ENCODE results near the gene SEMA6A.

DNA sequence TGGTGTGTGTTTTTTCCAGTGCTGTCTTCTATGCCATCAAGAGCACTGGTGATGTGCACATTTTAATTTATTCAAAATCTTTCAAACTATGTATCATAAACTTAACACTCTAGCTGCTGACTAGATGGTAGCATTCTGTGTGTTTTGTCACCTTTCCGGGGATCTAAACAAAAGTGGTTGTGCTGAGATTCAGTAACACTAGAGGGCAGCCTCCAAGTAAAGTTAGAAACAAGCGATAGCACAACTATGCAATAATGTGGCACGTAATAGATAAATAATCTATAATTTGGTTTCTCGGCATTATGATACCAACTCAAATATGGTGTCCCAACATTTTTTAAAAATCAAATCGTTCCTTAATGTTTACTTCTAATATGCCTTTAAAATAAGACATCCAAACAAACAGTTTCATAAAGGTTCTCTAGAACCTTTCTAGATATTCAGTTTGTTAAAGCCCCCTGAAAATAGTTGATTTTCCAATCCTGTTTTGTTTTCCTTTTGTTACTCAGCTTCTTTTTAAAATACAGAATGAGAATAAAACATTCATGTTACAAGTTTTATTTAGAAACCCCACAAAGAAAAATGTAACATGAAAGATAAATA is 16.9 kb downstream of the SEMA6A start:
- TF ChIP-seq, protein P1, sequence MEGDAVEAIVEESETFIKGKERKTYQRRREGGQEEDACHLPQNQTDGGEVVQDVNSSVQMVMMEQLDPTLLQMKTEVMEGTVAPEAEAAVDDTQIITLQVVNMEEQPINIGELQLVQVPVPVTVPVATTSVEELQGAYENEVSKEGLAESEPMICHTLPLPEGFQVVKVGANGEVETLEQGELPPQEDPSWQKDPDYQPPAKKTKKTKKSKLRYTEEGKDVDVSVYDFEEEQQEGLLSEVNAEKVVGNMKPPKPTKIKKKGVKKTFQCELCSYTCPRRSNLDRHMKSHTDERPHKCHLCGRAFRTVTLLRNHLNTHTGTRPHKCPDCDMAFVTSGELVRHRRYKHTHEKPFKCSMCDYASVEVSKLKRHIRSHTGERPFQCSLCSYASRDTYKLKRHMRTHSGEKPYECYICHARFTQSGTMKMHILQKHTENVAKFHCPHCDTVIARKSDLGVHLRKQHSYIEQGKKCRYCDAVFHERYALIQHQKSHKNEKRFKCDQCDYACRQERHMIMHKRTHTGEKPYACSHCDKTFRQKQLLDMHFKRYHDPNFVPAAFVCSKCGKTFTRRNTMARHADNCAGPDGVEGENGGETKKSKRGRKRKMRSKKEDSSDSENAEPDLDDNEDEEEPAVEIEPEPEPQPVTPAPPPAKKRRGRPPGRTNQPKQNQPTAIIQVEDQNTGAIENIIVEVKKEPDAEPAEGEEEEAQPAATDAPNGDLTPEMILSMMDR (IDR thresholded peaks at IDR 0.05), result peak; percentile 44 to 65 (median 59)
- TF ChIP-seq POLR2A (IDR thresholded peaks at IDR 0.05), result no peak

All from right lobe of liver (tissue), 4 donors.